GM10248 (cell line): ENCODE measurements around the gene DAB2.
"Not testable (repeated sequence)": the region's sequence is repeated elsewhere in the genome, so short reads cannot be mapped to it uniquely, and the experiment has no call there.

Experiments used
- CTCF ChIA-PET: fragments of 300-600 bp; sonication (Branson Sonifier 250); formaldehyde crosslinking; extraction: SDS; loops from one replicate; lab custom pipeline; 2021; ENCODE audit warnings: antibody characterized with exemption; lab: Yijun Ruan, JAX
- POLR2A ChIA-PET: fragments of 350-650 bp; sonication (Branson Sonifier 250); formaldehyde crosslinking; extraction: SDS; loops from one replicate; lab custom pipeline; 2020; ENCODE audit warnings: antibody characterized with exemption; lab: Yijun Ruan, JAX
- DNase-seq: peaks from one replicate; pipeline ENCODE4 v3.0.0; 2012; ENCODE audit errors: extremely low spot score
- TF ChIP-seq, protein P1 (sequence below): IDR thresholded peaks from 2 replicates; pipeline ENCODE4 v1.5.1; 2012; ENCODE audit warnings: mild to moderate bottlenecking, low read depth; ENCODE audit errors: extremely low read depth, missing control alignments, control extremely low read depth

Gene DAB2

DNA sequence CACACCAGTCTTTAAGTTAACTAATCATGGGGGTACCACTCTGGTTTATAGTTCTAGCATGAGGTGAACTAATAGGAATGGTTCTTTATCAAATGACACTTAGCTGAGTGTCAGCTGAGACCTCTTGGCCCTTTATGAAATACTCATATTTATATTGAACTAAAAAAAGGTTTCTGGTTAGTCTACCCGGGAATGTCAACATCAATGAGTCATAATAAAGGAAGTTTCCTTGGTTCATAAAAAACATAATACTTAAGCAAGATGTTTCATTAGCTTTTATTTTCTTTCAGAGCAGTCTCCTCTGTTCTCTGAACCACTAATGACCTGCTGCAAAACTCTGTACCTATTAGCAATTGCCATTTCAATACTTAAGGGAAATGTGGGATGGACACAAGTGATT is 13.7 kb downstream of the DAB2 start:
- TF ChIP-seq, protein P1, sequence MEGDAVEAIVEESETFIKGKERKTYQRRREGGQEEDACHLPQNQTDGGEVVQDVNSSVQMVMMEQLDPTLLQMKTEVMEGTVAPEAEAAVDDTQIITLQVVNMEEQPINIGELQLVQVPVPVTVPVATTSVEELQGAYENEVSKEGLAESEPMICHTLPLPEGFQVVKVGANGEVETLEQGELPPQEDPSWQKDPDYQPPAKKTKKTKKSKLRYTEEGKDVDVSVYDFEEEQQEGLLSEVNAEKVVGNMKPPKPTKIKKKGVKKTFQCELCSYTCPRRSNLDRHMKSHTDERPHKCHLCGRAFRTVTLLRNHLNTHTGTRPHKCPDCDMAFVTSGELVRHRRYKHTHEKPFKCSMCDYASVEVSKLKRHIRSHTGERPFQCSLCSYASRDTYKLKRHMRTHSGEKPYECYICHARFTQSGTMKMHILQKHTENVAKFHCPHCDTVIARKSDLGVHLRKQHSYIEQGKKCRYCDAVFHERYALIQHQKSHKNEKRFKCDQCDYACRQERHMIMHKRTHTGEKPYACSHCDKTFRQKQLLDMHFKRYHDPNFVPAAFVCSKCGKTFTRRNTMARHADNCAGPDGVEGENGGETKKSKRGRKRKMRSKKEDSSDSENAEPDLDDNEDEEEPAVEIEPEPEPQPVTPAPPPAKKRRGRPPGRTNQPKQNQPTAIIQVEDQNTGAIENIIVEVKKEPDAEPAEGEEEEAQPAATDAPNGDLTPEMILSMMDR = no peak
- no peak for DNase-seq
- ChIA-PET CTCF (interaction anchor here (1.9 kb wide), 1 partner anchor 10 kb away, joined by 5 read pairs; no protein-coding TSS in a partner anchor), POLR2A (no interaction called here)

DNA sequence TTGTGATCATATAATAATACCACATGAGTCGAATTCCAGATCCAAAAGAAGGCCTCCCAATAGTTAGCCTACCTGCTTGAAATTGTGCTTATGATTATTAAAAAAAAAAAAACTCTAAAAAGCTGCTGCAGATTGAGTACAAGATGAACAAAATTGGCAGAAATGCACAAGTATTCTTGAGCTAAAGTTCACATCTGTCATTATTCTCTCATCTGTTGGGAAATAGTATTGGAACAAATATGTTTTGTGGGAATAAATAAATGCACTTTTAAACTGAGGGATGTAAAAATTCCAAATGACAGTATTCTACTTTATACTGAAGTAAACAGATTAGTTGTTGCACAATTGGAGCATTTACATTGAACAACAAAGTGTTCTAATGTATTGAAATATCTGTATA is 15.7 kb downstream of the DAB2 start:
- DNase-seq = no peak
- POLR2A ChIA-PET = no interaction called here
- TF ChIP-seq, protein P1 = no peak
- CTCF ChIA-PET = no interaction called here

DNA sequence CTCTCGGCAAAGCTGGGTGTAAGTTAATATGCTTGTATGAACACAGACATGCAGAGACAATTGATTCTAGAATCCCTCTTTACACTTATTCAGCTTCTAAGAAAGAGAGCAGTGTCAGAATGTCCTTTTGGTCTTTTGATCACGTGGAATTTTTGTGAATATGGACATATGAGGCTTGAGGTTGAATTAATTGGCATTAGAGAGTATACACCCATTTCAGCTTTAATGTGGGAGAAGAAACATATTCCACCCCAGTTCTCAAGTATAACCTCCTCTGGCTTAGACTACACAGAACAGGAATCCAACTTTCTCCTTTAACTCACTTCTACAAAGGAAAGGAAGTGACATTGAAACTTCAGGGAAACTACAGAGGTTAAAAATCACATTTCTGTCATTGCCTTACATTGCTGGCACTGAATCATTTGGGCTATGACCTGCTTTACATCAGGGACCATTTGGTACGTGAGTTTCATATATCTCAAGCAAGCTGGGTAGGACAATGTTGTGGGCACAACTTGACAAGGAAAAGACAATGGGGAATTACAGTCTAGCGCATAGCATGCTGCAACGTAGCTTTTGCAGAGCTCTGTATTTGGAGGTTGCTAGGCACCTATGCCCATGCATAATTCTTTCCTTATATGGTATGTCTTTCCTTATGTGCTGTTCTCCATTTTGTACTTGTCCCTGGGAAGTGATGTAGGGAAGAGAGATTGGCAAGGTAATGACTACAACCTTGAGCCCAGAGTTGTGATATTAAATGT is 19.5 kb downstream of the DAB2 start:
- ChIA-PET CTCF (interaction anchor here (1.0 to 1.1 kb wide), 2 partner anchors 10 to 30 kb away, joined by 3 read pairs; no protein-coding TSS in a partner anchor), POLR2A (no interaction called here)
- TF ChIP-seq, protein P1 = no peak
- no peak for DNase-seq

DNA sequence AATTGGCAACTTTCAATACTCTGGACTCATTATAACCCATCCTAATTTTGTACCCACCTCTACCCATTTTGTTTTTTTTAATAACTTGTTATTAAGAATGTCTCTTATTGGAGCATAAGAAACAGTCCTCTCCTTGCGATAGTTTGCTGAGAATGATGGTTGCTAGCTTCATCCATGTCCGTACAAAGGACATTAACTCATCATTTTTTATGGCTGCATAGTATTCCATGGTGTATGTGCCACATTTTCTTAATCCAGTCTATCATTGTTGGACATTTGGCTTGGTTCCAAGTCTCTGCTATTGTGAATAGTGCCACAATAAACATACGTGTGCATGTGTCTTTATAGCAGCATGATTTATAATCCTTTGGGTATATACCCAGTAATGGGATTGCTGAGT is 21.0 kb downstream of the DAB2 start:
- CTCF ChIA-PET = interaction anchor here (1.1 to 2.1 kb wide), 2 partner anchors 10 to 11 kb away, joined by 3 to 7 read pairs; no protein-coding TSS in a partner anchor
- POLR2A ChIA-PET = not testable (repeated sequence)

DNA sequence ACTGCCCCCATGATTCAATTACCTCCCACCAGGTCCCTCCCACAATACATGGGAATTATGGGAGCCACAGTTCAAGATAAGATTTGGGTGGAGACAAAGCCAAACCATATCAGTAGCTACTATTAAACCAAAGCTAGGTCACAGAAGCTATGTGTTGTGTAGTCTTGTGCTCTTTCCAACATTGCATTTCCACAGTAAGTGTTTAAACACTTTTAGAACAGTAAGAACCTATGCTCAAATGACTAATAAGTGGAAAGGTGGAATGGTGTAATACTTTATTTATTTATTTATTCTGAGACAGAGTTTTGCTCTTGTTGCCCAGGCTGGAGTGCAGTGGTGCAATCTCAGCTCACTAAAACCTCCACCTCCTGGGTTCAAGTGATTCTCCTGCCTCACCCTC is 22.6 kb downstream of the DAB2 start:
- CTCF ChIA-PET = interaction anchor here (1.2 to 2.1 kb wide), 2 partner anchors 9 to 48 kb away, joined by 3 to 7 read pairs; no protein-coding TSS in a partner anchor

More for the DNA sequence above, 21.0 kb downstream of the DAB2 start:
- DNase-seq = not testable (repeated sequence)

DNA sequence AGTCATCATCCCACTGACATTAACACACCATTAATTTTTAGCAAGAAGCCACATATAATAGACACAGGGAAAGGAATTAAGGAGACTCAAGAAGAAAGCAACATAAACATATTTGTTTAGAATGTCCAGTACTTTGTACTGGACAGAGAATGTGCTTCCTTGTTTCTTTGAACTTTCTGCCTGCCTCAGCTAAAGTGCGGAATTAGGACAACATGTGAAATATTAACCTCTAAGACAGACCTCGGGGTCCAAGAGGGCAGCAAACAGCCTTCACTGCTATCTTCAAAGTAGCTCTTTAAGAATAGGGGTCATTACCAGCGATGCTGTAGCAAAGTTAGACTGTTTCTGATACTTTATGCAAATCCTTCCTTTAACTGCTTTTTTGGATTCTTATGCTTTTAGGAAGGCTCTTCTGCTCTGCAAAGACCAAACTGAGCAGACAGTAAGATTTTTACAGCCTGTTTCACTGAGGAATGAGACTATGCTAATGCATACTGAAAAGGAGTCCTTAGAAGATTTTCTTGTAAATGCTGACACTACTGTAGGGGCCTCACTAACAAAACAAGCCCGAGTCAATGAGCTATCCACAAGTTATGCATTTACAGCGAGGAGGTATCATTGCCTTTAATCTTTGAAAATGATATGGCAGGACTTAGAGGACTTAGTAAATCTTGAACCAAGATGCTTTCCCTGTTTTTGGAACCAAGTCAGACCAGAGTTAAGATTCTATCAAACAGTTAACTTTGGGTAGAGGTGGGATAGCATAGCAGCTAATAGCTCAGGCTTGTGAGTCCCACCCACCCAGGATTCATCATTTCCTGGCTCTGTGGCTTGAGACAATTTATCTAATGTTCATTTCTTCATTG is 23.8 kb downstream of the DAB2 start:
- TF ChIP-seq, protein P1 = no peak
- ChIA-PET POLR2A (no interaction called here), CTCF (interaction anchor here (6.0 kb wide), 1 partner anchor 25 kb away, joined by 34 read pairs; no protein-coding TSS in a partner anchor)
- no peak for DNase-seq

More for the DNA sequence above, 22.6 kb downstream of the DAB2 start:
- POLR2A ChIA-PET, DNase-seq: not testable (repeated sequence)
